GM21526 (cell line): ENCODE data around the gene GMNC.

Source experiments
- ATAC-seq: cut with Tn5 transposase; IDR thresholded peaks from one replicate; pipeline ENCODE4 v1.9.1; 2021; ENCODE audit warnings: moderate library complexity; ENCODE audit not compliant: unreplicated experiment, low FRiP score

GMNC gene

DNA sequence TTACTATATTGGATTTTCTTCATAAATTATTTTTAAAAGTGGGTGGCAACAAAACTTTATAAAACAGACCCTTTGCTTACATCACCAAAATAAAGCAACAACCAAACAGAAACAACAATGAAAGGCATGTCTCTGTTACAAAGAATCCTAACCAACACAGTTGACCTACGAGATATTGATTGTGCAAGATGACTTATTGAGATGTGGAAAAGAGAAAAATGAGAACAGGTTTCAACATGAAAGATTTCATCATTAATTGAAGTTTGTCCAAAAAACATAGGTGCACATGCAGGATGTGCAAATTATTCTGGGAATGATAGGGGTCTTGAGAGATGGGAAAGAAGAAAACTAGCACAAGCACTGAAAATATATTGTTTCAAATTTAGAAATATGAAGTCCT, 9.0 kb downstream of the GMNC start:
- ATAC-seq: no peak

DNA sequence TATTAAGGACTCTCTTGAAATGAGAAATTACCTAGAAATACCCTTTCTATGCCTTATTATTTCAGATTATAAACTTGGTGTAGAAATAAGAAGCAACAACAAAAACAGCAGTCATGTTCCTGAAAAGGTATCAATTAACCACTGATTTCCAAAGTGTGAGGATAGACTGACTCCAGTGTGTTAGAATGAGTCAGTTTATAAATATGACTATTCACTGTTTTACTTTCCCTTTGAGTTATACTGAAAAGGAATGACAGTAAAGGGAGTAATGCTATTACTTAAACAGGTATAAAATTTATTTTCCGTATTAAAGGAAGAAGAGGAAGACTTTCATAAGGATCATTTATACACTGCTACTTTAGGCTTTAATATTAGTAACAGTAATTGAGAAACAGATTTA, 12.9 kb downstream of the GMNC start:
- no peak for ATAC-seq

DNA sequence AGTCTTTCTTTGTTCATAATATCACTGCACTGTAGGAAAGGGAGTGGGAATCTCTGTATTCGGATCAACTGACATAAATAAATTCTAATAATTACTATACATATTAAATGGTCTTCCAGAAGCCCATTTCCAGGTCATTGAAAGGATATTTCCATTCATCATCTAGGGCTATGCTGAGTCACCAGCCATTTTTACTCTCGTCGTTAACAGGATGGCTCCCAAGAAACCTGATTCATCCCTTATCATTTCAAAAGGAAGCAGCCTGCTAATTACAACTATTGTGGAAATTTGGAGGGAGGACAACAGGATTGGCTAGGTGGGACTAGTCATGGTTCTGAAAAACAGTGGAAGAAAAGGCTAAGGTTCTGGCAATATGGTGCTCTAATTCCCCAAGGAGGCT, 13.6 kb downstream of the GMNC start:
- ATAC-seq: no peak

DNA sequence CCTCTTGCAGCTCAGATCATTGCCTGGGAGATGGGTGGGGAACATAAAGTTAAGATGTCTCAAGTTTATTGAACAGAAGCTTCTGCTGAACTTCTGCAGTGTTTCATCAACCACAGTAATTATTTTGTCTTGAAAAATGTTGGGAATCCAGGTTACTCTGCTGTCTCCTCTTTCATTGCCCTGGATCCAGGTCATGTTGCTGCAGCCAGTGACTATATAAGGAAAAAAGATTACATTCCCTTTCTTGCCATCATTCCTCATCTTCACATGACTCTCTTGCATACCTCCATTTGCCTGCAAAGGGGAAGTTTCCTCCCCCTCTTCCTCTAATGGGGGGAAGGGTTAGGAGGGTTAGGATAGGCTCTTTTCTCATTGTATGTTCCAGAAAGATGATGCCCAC, 15.1 kb downstream of the GMNC start:
- ATAC-seq: no peak

DNA sequence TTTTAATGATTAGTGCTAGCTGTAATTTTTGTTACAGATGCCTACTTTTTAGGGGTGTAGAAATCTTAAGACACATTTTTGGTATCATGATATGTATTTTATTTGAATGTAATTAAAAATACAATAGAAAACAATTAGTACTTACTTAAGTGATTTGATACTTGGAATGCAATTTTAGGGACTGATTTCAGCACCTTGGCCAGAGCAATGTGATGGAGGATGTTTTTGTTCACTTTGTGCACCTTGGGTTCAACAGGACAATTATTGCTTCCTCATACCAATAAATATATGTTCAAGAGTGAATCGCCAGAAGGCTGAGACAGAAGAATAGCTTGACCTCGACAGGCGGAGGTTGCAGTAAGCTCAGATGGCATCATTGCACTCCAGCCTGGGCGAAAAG, 22.3 kb downstream of the GMNC start:
- ATAC-seq: no peak

DNA sequence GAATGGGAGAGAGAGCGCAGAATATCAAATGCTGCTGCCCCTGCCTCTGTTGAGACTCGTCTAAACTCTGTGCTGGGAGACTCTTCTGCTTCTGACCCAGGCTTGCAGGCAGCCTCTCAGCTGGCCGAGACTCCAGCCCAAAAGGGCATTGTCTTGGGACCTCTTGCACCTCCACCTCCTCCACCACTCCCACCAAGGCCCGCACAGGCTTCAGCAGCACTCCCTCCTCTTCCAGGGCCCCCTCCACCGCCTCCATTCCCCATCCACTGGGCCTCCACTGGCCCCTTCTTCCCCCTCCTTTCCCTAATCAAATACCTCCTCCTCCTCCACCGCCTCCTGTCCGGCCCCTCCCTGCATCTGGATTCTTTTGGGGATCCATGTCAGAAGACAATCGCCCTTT, 31.3 kb downstream of the GMNC start:
- no peak for ATAC-seq

DNA sequence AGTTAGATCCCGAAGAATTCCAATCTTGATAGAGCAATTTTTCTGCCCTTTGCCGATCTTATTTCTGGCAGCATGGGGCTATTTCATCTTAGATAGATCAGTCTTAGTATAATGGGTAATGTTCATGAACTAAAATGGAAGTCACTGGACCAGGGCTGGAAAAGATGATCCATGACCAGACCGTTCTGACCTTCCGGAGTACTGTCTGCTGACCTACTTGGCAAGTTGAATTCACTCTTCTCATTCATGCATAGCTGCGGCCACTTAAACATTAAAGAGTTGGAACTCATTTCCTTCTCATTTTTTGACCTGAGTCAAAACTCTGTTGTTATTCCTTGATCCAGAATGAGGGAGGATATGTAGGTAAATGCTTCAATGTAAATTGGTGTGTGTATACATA, 32.5 kb downstream of the GMNC start:
- ATAC-seq: no peak

DNA sequence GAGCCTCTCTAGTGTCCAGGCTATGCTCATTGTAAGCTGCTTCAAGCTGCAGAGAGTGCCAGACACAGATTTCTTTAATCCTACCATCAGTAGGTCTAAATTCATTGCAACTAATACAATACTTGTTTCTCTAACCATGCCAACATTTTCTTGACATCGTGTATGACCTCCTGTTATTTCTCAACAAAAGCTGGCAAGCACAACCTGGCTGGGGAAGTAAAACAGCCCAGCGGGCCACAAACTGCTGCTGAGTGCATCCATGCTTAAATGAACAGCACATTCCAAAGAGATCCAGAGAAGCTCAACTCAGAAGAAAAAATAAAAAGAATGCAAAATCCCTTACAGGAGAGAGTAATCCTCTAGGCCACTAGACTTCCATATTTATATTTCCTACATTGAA, 36.5 kb downstream of the GMNC start:
- ATAC-seq: no peak

DNA sequence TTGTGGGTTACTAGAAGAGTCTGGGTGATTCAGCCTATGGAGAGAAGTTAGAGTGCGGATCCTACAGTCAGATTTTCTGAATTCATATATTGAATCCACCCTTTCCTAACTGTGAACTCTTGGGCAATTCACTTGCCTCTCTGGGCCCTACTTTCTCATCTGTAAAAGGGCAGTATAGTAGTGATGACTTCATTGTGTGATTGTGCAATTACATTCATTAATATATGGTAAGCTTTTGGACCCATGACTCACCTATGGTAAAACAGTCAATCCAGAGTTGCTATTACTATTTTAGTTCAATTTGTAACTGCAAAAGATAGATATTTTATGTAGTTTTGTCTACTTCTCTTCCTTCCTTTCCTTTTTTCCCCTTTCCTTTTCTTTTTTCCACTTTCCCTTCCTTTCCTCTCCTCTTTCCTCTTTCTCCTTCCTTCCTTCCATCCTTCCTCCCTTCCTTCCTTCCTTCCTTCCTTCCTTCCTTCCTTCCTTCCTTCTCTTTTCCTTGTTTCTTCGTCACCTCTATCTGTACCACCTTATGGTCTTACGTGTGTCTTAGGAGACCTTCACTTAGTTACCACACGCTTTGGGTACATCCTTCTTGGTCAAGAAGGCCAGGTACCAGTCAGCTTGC, 37.0 kb downstream of the GMNC start:
- no peak for ATAC-seq

DNA sequence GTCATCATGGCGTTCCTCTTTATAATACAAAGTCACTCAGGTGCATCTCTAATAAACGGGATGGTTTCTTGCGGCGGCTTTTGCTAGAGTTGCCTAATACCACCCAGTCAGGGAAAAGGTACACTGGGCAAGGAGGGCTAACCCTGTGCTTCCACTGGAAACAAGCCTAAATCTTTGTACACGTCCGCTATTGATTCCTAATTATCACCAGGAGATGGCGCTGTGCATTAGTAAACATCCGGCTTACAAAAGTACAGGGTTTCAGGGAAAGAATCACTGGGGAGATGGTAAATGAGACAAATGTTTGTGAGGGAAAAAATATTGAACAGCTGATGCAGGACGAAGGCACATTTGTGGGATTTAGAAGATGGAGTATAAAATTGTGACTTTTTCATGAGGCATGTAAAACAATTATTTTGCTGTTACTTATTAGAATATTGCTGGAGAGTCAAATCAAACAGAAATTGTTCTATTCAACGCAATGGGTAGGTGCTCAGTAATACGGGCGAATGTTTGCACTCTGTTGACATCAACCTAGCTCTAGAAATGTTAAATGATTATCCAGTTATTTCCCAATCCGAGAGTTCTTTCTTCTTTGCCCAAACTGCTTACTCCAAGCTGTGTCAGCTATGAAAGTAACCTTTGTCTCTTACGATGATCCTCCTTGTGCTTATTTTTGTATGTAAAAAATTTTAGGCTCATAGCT, 50.6 kb downstream of the GMNC start:
- ATAC-seq: peak; percentile 79

DNA sequence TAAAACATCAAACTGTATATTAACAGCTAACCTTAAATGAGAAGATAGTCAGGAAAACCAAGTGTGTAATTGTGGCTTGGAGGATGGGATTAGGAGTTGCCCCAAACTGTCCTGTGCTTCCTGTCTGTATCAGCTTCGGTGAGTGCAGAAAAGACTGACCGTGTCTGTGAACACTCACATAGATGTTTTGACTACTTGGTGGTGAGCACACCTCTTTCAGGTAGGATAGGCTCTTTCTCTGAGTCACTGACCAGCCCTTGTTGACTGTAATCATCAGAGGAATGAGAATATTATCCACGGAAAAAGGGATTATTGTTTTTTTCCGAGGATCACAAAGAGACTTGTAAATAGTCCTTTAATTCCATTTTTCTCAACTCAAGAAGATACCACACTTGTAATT, 51.5 kb downstream of the GMNC start:
- no peak for ATAC-seq

DNA sequence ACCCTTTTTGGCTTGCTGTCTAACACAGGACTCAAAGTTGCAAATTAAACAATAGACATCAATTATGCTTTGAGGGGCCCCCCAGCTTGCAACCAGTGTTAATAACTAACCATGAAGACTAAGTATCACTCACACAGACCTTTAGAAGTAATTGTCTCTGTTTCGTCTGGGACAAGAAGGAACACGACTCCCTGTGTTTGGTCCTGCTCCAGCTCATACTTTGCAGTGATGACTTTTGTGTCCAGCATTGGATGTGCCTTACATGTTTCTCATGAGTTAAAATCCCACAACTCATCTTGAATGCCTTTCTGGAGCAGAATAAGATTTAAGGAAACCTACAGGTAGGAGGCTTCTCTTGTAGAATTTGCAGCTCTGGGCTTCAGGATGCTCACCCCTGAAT, 53.1 kb downstream of the GMNC start:
- ATAC-seq: no peak

DNA sequence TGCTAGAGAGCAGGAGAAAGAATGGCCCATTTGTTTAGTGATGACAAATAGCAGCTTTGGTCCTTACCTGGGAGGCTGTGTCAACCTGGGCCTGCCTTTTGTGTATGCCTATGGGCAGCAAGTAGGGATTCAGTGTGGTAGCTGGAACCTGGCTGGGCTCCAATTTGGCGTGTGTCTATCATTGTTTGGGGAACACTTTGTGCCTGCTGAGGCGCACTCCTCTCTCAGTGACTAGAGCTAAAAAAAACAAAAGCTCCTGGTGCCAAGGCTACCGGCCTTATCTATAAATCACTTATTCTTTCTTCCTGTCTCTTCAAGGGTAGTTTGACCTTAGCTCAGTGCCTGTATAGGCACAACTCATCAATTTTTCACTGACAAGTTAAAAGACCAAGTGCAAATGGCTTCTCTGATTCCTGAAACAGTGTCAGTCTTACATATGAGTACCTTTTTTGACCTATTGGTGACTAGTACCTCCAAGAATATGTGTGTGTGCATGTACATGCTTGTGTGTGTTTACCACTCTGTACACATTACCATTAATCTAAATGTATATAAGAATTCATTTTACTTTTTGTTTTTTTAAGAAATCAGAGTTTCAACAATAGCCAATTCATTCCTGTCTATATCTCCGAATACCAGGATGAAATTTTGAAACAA, 54.6 kb downstream of the GMNC start:
- no peak for ATAC-seq
